ENCODE data around the gene IRF2BPL.

DNA sequence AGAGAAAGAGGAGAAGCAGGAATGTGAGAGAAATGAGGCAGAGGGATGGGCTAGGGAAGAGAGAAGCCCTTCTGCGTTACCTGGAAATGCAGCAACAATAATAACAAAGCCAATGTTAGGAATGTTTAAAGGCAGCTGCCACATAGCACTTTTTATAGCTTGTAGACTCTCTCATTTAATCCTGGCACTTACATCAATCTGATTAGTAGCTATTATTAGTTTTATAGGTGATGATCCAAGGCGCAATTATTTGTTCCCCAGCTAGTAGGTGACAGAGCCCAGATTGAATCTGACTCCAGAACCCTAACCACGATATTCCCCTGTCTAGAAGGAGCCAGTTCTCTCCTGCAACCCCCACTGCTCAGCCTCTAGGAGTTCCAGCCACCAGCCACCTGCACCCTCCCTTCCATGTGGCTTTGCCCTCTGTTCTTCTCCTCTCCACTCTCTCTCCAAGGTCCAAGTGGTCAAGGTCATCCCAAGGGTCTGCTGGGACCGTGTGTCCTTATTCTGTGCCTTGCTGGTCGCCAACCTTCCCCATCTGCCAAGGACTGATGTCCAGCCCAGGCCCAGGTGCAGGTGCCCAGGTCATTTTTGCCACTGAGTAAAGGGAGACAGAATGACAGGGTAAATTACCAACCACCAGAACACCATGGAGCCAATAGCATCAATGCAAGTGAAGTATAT is 40.2 kb upstream of the IRF2BPL start:
- TF ChIP-seq POLR2AphosphoS5 (IDR thresholded peaks at IDR 0.05; ENCODE audit: low read depth, low read length) (no peak), POLR2A (IDR thresholded peaks at IDR 0.05; ENCODE audit: low read depth, low read length) (no peak)
